Suprapubic skin (tissue), 4 donors: ENCODE measurements around the gene OAS1. TPM values are rescaled to one million over a fixed set of nuclear protein-coding genes. Genes with fewer than 3 reads are reported as not detected.

Experiments
- DNase-seq, 2 donors: peaks; one replicate each; pipeline ENCODE4 v3.0.0-alpha.2; 2019; ENCODE audit warnings: low spot score in 2 of 2
- H3K27ac ChIP-seq: fragments of 200-600 bp; sonication (generic); one replicate; pipeline ENCODE4 v1.5.1; 2019
- H3K27me3 ChIP-seq: fragments of 200-600 bp; sonication (generic); one replicate; pipeline ENCODE4 v1.5.1; 2019
- H3K36me3 ChIP-seq: fragments of 200-600 bp; sonication (generic); one replicate; pipeline ENCODE4 v1.5.1; 2019
- H3K4me1 ChIP-seq: fragments of 200-600 bp; sonication (generic); one replicate; pipeline ENCODE4 v1.5.1; 2019
- H3K4me3 ChIP-seq: fragments of 200-600 bp; sonication (generic); one replicate; pipeline ENCODE4 v1.5.1; 2019; ENCODE audit warnings: mild to moderate bottlenecking
- H3K9me3 ChIP-seq: fragments of 200-600 bp; sonication (generic); one replicate; pipeline ENCODE4 v1.5.1; 2019
- EP300 ChIP-seq: sonication (generic); formaldehyde crosslinking; IDR thresholded peaks from one replicate; pipeline ENCODE4 v1.6.1; 2017; ENCODE audit warnings: antibody characterized with exemption
- POLR2A ChIP-seq, 2 donors: fragments of 450-650 bp; IDR thresholded peaks; one replicate each; pipeline ENCODE4 v1.6.1; 2017; ENCODE audit warnings: antibody characterized with exemption in 2 of 2, mild to moderate bottlenecking in 2 of 2, moderate library complexity in 2 of 2
- POLR2AphosphoS5 ChIP-seq, 3 donors: sonication (generic); formaldehyde crosslinking; IDR thresholded peaks; one replicate each; pipeline ENCODE4 v1.6.1; 2017; ENCODE audit warnings: antibody characterized with exemption in 3 of 3
- WGBS: methylation state at CpG from one replicate; pipeline ENCODE4 v1.1.5; 2018; 5-methylcytosine and 5-hydroxymethylcytosine counted together
- total RNA-seq, 4 donors: library from RNA; depleted of rRNA; stranded (reverse); fragments of >200 nt; gene quantifications; one replicate each; pipeline ENCODE4 v1.1.0, GENCODE V29; 2016
- TF ChIP-seq, protein P1 (sequence below), 2 donors: fragments of 200-600 bp in 1 of 2; fragments of 450-650 bp in 1 of 2; sonication (generic) in 1 of 2; IDR thresholded peaks; one replicate each; pipeline ENCODE4 v1.5.1; 2016 to 2019; ENCODE audit warnings: antibody characterized with exemption in 2 of 2, mild to moderate bottlenecking in 1 of 2, moderate library complexity in 1 of 2

OAS1 gene
- total RNA-seq, 4 donors from 2014 or later, result 20.6 to 26.8 (median 23.5) TPM

GRCh38 chr12:112885236-112885635 lies 21.5 kb upstream of the OAS1 start:
- Histone ChIP-seq H3K4me3 (no peak overlapping the region), H3K27ac (no peak overlapping the region), H3K9me3 (no peaks in the 10 kb centered on the region), H3K36me3 (no peaks in the 10 kb centered on the region), H3K4me1 (no peaks in the 10 kb centered on the region), H3K27me3 (peaks cover 9% of the 10 kb centered on the region)
- DNase-seq, result no peak
- 69% methylated on average over 2 of the region's 2 CpGs for WGBS
- TF ChIP-seq, protein P1, sequence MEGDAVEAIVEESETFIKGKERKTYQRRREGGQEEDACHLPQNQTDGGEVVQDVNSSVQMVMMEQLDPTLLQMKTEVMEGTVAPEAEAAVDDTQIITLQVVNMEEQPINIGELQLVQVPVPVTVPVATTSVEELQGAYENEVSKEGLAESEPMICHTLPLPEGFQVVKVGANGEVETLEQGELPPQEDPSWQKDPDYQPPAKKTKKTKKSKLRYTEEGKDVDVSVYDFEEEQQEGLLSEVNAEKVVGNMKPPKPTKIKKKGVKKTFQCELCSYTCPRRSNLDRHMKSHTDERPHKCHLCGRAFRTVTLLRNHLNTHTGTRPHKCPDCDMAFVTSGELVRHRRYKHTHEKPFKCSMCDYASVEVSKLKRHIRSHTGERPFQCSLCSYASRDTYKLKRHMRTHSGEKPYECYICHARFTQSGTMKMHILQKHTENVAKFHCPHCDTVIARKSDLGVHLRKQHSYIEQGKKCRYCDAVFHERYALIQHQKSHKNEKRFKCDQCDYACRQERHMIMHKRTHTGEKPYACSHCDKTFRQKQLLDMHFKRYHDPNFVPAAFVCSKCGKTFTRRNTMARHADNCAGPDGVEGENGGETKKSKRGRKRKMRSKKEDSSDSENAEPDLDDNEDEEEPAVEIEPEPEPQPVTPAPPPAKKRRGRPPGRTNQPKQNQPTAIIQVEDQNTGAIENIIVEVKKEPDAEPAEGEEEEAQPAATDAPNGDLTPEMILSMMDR (IDR thresholded peaks at IDR 0.05), result no peak
- TF ChIP-seq EP300 (no peak), POLR2A (IDR thresholded peaks at IDR 0.05) (no peak), POLR2AphosphoS5 (IDR thresholded peaks at IDR 0.05) (no peak)

DNA sequence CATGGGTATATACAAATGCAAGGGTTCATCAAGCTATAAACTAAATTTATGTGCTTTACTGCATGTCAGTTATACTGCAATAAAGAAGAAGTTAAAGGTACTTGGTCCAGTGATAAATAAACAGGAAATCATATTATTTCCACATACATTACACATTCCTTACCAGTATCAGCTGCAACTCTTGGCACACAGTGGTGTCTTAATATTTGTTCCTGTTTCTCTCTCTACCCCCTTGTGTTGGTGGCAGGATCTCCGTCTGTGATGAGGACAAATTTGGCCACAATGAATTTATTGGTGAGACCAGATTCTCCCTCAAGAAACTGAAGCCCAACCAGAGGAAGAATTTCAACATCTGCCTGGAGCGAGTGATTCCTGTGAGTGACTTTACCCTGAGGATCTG lies 19.2 kb upstream of the OAS1 start:
- no peak for DNase-seq
- Histone ChIP-seq H3K4me1 (no peaks in the 10 kb centered on the region), H3K36me3 (no peaks in the 10 kb centered on the region), H3K27me3 (peaks cover 9% of the 10 kb centered on the region), H3K27ac (no peak overlapping the region), H3K9me3 (no peaks in the 10 kb centered on the region), H3K4me3 (no peak overlapping the region)
- 27% methylated on average over 2 of the region's 2 CpGs for WGBS
- no peak for TF ChIP-seq POLR2A (IDR thresholded peaks at IDR 0.05)
- no peak for TF ChIP-seq POLR2AphosphoS5 (IDR thresholded peaks at IDR 0.05)
- TF ChIP-seq EP300, result no peak
- TF ChIP-seq, protein P1 (IDR thresholded peaks at IDR 0.05), result no peak

GRCh38 chr12:112891093-112892024 lies 15.4 kb upstream of the OAS1 start:
- H3K36me3 ChIP-seq, result no peaks in the 10 kb centered on the region
- DNase-seq, result no peak
- H3K4me3 ChIP-seq, result no peak overlapping the region
- H3K27me3 ChIP-seq, result peaks cover under 1% of the 10 kb centered on the region
- no peak overlapping the region for H3K27ac ChIP-seq
- WGBS, result 74% methylated on average over 6 of the region's 6 CpGs
- no peaks in the 10 kb centered on the region for H3K4me1 ChIP-seq
- TF ChIP-seq, protein P1 (IDR thresholded peaks at IDR 0.05), result no peak
- TF ChIP-seq POLR2AphosphoS5 (IDR thresholded peaks at IDR 0.05) (no peak), EP300 (no peak), POLR2A (IDR thresholded peaks at IDR 0.05) (no peak)
- no peaks in the 10 kb centered on the region for H3K9me3 ChIP-seq

GRCh38 chr12:112892856-112893255 lies 13.9 kb upstream of the OAS1 start:
- Histone ChIP-seq H3K4me1 (no peaks in the 10 kb centered on the region), H3K27ac (no peak overlapping the region), H3K27me3 (peaks cover 13% of the 10 kb centered on the region), H3K9me3 (no peaks in the 10 kb centered on the region), H3K36me3 (no peaks in the 10 kb centered on the region), H3K4me3 (no peak overlapping the region)
- WGBS, result 38% methylated on average over 2 of the region's 2 CpGs
- TF ChIP-seq EP300, result no peak
- DNase-seq, result no peak

- Histone ChIP-seq H3K4me3 (no peak overlapping the region), H3K9me3 (no peaks in the 10 kb centered on the region), H3K36me3 (no peaks in the 10 kb centered on the region), H3K27me3 (peaks cover 14% of the 10 kb centered on the region), H3K4me1 (no peaks in the 10 kb centered on the region), H3K27ac (no peak overlapping the region)
- DNase-seq, result no peak
- TF ChIP-seq POLR2A (IDR thresholded peaks at IDR 0.05), result no peak
- no peak for TF ChIP-seq EP300
- TF ChIP-seq, protein P1 (IDR thresholded peaks at IDR 0.05), result no peak
- no peak for TF ChIP-seq POLR2AphosphoS5 (IDR thresholded peaks at IDR 0.05)
Measured at GRCh38 chr12:112894128-112894527, 12.6 kb upstream of the OAS1 start.
